G401 (cell line): ENCODE measurements around the gene STK11IP. TPM values are rescaled to one million over a fixed set of nuclear protein-coding genes. Genes with fewer than 3 reads are reported as not detected.

Experiments
- DNase-seq: peaks from one replicate; pipeline ENCODE4 v3.0.0-alpha.2; 2015; ENCODE audit warnings: low spot score
- in situ Hi-C: cut with HindIII; loops from 2 replicates; pipeline ENCODE4 v1.10.0; 2016; ENCODE audit warnings: low sequenced_read_pairs, mixed read lengths
- total RNA-seq: library from RNA; depleted of rRNA; stranded (reverse); fragments of >200 nt; shearing (Covaris generic); gene quantifications from 2 replicates; pipeline ENCODE4 v1.2.3, GENCODE V29; 2014

The STK11IP gene
- total RNA-seq, 1 experiment from 2014 or later: 22.8 TPM

- no peak for DNase-seq
- in situ Hi-C loops: no loop called here
Observed at GRCh38 chr2:219576505-219577388, 20.9 kb upstream of the STK11IP start.

GRCh38 chr2:219578811-219579613 lies 18.6 kb upstream of the STK11IP start:
- in situ Hi-C loops: no loop called here
- no peak for DNase-seq

- in situ Hi-C loops: no loop called here
- DNase-seq: no peak
Observed at GRCh38 chr2:219581346-219581745, 16.3 kb upstream of the STK11IP start.

- DNase-seq: no peak
- in situ Hi-C loops: no loop called here
Observed at GRCh38 chr2:219591091-219591490, 6.6 kb upstream of the STK11IP start.

GRCh38 chr2:219592736-219593135 lies 4.9 kb upstream of the STK11IP start:
- no peak for DNase-seq
- in situ Hi-C loops: no loop called here

GRCh38 chr2:219593154-219593553 lies 4.5 kb upstream of the STK11IP start:
- in situ Hi-C loops: no loop called here
- no peak for DNase-seq

GRCh38 chr2:219595256-219595655 lies 2.4 kb upstream of the STK11IP start:
- DNase-seq: no peak
- in situ Hi-C loops: no loop called here

- in situ Hi-C loops: no loop called here
- DNase-seq: no peak
Observed at GRCh38 chr2:219596954-219597551, 604 bp upstream of the STK11IP start.

GRCh38 chr2:219598308-219599078 lies 836 bp downstream of the STK11IP start:
- DNase-seq: peak; percentile 6
- in situ Hi-C loops: no loop called here

GRCh38 chr2:219603771-219604170 lies 6.1 kb downstream of the STK11IP start:
- in situ Hi-C loops: no loop called here
- DNase-seq: no peak

- DNase-seq: no peak
- in situ Hi-C loops: no loop called here
Observed at GRCh38 chr2:219605607-219605954, 7.9 kb downstream of the STK11IP start.

GRCh38 chr2:219607931-219608330 lies 10.3 kb downstream of the STK11IP start:
- in situ Hi-C loops: no loop called here
- no peak for DNase-seq

- DNase-seq: no peak
- in situ Hi-C loops: no loop called here
Observed at GRCh38 chr2:219608399-219608964, 10.8 kb downstream of the STK11IP start.

- in situ Hi-C loops: no loop called here
- no peak for DNase-seq
Observed at GRCh38 chr2:219609149-219609750, 11.6 kb downstream of the STK11IP start.

- in situ Hi-C loops: no loop called here
- DNase-seq: no peak
Observed at GRCh38 chr2:219611306-219611705, 13.6 kb downstream of the STK11IP start.

GRCh38 chr2:219611866-219612576 lies 14.4 kb downstream of the STK11IP start:
- no peak for DNase-seq
- in situ Hi-C loops: no loop called here

GRCh38 chr2:219612577-219613286 lies 15.1 kb downstream of the STK11IP start:
- in situ Hi-C loops: no loop called here
- no peak for DNase-seq
